Chondrocyte (in vitro differentiated cells): ENCODE data around the gene PALM. TPM values are rescaled to one million over a fixed set of nuclear protein-coding genes. Genes with fewer than 3 reads are reported as not detected.
A peak's percentile ranks its signal among the peaks of the same experiment; 100 is the strongest.

Source experiments
- DNase-seq: peaks from one replicate; pipeline ENCODE4 v3.0.0; 2021; ENCODE audit warnings: mixed read lengths, low spot score
- H3K27ac Mint-ChIP-seq: one replicate; pipeline ENCODE4 v1.8.0; 2021; ENCODE audit warnings: mild to moderate bottlenecking, moderate library complexity, mixed read lengths; ENCODE audit not compliant: unreplicated experiment
- H3K27me3 Mint-ChIP-seq: 2 replicates; pipeline ENCODE4 v1.8.0; 2021; ENCODE audit warnings: low read depth, mixed read lengths
- H3K36me3 Mint-ChIP-seq: 2 replicates; pipeline ENCODE4 v1.8.0; 2021; ENCODE audit warnings: low read depth, mixed read lengths
- H3K4me1 Mint-ChIP-seq: 2 replicates; pipeline ENCODE4 v1.8.0; 2021; ENCODE audit warnings: low read depth, mild to moderate bottlenecking, mixed read lengths
- H3K4me3 Mint-ChIP-seq: one replicate; pipeline ENCODE4 v1.8.0; 2021; ENCODE audit warnings: mild to moderate bottlenecking, moderate library complexity, mixed read lengths; ENCODE audit not compliant: unreplicated experiment
- H3K9me3 Mint-ChIP-seq: 2 replicates; pipeline ENCODE4 v1.8.0; 2021; ENCODE audit warnings: low read depth, mixed read lengths
- total RNA-seq: library from RNA; stranded (reverse); gene quantifications from 3 replicates; pipeline ENCODE4 v1.2.1, GENCODE V29; 2021
- TF ChIP-seq, protein P1 (sequence below): fragments of 200-600 bp; sonication (generic); IDR thresholded peaks from 2 replicates; pipeline ENCODE4 v1.5.0; 2021; ENCODE audit warnings: antibody characterized with exemption, mild to moderate bottlenecking, moderate library complexity

The PALM gene
- total RNA-seq, 1 donor from 2014 or later = 182 TPM

DNA sequence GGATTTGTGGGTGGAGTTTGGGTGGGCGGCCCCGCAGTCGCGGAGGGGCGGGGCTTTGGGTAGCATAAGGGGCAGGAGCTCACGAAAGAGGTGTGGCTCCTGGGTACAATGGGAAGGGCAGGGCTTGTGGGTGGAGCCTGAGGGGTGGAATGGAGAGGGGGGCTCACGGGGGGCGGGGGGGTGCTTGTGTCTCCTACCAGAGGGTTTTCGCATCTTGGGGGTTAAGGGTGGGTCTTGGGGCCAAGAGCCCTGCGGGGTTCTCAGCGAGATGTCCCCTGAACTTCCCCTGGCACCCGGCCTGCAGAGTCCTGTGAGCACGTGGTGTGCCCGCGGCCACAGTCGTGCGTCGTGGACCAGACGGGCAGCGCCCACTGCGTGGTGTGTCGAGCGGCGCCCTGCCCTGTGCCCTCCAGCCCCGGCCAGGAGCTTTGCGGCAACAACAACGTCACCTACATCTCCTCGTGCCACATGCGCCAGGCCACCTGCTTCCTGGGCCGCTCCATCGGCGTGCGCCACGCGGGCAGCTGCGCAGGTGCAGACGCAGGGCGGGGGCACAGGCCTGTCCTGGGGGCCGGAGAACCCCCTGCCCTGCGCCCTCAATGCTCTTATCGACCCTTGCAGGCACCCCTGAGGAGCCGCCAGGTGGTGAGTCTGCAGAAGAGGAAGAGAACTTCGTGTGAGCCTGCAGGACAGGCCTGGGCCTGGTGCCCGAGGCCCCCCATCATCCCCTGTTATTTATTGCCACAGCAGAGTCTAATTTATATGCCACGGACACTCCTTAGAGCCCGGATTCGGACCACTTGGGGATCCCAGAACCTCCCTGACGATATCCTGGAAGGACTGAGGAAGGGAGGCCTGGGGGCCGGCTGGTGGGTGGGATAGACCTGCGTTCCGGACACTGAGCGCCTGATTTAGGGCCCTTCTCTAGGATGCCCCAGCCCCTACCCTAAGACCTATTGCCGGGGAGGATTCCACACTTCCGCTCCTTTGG is 27.4 kb upstream of the PALM start:
- Mint-ChIP-seq H3K36me3 (peaks cover 6% of the 10 kb centered on the region), H3K4me3 (peak overlapping the region; percentile 87), H3K27ac (peak overlapping the region; percentile 100), H3K9me3 (no peaks in the 10 kb centered on the region), H3K27me3 (no peaks in the 10 kb centered on the region), H3K4me1 (peaks cover 23% of the 10 kb centered on the region)
- TF ChIP-seq, protein P1, sequence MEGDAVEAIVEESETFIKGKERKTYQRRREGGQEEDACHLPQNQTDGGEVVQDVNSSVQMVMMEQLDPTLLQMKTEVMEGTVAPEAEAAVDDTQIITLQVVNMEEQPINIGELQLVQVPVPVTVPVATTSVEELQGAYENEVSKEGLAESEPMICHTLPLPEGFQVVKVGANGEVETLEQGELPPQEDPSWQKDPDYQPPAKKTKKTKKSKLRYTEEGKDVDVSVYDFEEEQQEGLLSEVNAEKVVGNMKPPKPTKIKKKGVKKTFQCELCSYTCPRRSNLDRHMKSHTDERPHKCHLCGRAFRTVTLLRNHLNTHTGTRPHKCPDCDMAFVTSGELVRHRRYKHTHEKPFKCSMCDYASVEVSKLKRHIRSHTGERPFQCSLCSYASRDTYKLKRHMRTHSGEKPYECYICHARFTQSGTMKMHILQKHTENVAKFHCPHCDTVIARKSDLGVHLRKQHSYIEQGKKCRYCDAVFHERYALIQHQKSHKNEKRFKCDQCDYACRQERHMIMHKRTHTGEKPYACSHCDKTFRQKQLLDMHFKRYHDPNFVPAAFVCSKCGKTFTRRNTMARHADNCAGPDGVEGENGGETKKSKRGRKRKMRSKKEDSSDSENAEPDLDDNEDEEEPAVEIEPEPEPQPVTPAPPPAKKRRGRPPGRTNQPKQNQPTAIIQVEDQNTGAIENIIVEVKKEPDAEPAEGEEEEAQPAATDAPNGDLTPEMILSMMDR = no peak
- peak; percentile 84 for DNase-seq

- H3K27ac Mint-ChIP-seq = no peak overlapping the region
- H3K36me3 Mint-ChIP-seq = peaks cover 6% of the 10 kb centered on the region
Measured at GRCh38 chr19:682678-683320, 25.9 kb upstream of the PALM start.

DNA sequence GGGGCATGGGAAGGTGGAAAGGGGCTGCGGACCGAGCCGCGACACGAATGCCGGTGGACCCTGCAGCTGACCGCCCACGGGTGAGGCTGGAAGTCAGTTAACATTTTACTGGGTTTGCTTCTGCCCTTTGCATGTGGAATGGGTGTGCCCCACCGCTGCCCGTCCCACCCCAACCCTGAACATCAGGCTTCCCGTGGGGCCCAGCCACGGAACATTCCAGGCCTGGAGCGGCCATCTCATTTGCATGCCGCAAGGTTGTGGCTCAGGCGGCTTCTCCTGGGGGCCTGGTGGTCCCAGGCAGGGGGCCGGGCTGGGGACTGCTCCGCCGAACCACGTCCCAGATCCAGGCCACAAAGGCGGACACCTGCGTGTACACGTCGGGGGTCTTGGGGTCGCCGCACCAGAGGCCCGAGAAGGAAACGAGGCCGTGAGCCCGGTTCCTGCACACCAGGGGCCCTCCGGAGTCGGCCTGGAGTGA is 23.2 kb upstream of the PALM start:
- no peak overlapping the region for H3K4me3 Mint-ChIP-seq
- no peak overlapping the region for H3K27ac Mint-ChIP-seq
- TF ChIP-seq, protein P1 = no peak
- H3K36me3 Mint-ChIP-seq = peaks cover 2% of the 10 kb centered on the region
- H3K9me3 Mint-ChIP-seq = no peaks in the 10 kb centered on the region
- no peaks in the 10 kb centered on the region for H3K27me3 Mint-ChIP-seq
- no peak for DNase-seq
- H3K4me1 Mint-ChIP-seq = peaks cover 4% of the 10 kb centered on the region

More at GRCh38 chr19:682678-683320, 25.9 kb upstream of the PALM start:
- Mint-ChIP-seq H3K9me3 (no peaks in the 10 kb centered on the region), H3K4me1 (peaks cover 21% of the 10 kb centered on the region), H3K27me3 (no peaks in the 10 kb centered on the region), H3K4me3 (no peak overlapping the region)
- TF ChIP-seq, protein P1 = no peak
- no peak for DNase-seq

- Mint-ChIP-seq H3K36me3 (peaks cover 2% of the 10 kb centered on the region), H3K27ac (no peak overlapping the region), H3K9me3 (no peaks in the 10 kb centered on the region), H3K4me3 (no peak overlapping the region), H3K27me3 (no peaks in the 10 kb centered on the region), H3K4me1 (no peaks in the 10 kb centered on the region)
- TF ChIP-seq, protein P1 = no peak
- DNase-seq = no peak
Measured at GRCh38 chr19:686589-687297, 22.0 kb upstream of the PALM start.
